GM10266 (cell line): ENCODE data around the gene CYP2C8.

Experiments used
- DNase-seq: peaks from one replicate; pipeline ENCODE4 v3.0.0; 2012; ENCODE audit errors: extremely low spot score
- TF ChIP-seq, protein P1 (sequence below): IDR thresholded peaks from 2 replicates; pipeline ENCODE4 v1.5.1; 2012; ENCODE audit warnings: mild to moderate bottlenecking, low read depth; ENCODE audit not compliant: control insufficient read depth, insufficient read depth; ENCODE audit errors: missing control alignments

CYP2C8 gene

GRCh38 chr10:95026461-95026860 lies 42.8 kb downstream of the CYP2C8 start:
- DNase-seq = no peak
- TF ChIP-seq, protein P1, sequence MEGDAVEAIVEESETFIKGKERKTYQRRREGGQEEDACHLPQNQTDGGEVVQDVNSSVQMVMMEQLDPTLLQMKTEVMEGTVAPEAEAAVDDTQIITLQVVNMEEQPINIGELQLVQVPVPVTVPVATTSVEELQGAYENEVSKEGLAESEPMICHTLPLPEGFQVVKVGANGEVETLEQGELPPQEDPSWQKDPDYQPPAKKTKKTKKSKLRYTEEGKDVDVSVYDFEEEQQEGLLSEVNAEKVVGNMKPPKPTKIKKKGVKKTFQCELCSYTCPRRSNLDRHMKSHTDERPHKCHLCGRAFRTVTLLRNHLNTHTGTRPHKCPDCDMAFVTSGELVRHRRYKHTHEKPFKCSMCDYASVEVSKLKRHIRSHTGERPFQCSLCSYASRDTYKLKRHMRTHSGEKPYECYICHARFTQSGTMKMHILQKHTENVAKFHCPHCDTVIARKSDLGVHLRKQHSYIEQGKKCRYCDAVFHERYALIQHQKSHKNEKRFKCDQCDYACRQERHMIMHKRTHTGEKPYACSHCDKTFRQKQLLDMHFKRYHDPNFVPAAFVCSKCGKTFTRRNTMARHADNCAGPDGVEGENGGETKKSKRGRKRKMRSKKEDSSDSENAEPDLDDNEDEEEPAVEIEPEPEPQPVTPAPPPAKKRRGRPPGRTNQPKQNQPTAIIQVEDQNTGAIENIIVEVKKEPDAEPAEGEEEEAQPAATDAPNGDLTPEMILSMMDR = no peak

DNA sequence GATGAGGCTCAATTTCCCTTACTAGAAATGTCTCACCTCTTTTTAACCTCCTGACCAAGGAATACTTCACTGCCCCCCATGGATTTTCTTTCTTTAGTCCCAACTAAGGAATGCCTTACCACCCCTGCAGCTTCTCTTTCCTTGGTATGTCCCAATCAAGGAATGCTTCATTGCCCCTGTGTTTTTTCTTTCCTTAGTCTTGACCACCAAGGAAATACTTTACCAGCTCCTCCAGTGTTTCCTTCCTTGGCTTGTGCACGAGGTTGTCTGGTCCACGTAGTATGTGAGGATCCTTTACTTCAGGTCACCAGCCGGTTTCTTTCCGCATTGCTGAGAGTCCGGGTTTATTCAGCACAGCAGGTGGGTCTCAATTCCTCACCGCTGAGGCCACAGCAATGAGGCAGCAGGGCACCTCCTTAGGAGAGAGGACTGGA lies 71.5 kb downstream of the CYP2C8 start:
- DNase-seq = no peak
- TF ChIP-seq, protein P1 = no peak

- TF ChIP-seq, protein P1 = no peak
- DNase-seq = no peak
These were observed 76.5 kb downstream of the CYP2C8 start for GRCh38 chr10:94992811-94993210.

- no peak for DNase-seq
- TF ChIP-seq, protein P1 = no peak
These were observed 77.9 kb downstream of the CYP2C8 start for GRCh38 chr10:94991243-94991888.

DNA sequence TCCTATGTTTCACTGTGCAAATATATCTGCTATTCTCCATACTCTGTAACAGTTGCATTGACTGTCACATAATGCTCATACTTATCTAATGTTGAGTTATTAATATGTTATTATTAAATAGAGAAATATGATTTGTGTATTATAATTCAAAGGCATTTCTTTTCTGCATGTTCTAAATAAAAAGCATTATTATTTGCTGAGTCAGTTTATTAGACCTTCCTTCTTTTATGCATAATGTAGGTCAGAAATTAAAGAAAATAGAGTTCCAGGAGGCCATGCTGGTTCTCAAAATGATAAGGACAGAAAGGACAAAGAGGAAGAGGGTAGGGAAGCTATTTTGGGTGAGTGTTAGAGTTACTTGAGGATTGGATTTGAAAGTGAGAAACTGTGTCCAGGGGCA lies 80.1 kb downstream of the CYP2C8 start:
- DNase-seq = no peak
- TF ChIP-seq, protein P1 = no peak
